Activated CD8-positive, alpha-beta memory T cell treated with anti-CD3 and anti-CD28 coated beads for 1 hour (primary cell): Measurements from ENCODE around the gene TENM4.

ENCODE experiments used
- DNase-seq, 2 donors: peaks; one replicate each; pipeline ENCODE4 v3.0.0-alpha.2; 2020; ENCODE audit warnings: low read depth in 1 of 2; ENCODE audit errors: extremely low read depth in 1 of 2

The TENM4 gene

DNA sequence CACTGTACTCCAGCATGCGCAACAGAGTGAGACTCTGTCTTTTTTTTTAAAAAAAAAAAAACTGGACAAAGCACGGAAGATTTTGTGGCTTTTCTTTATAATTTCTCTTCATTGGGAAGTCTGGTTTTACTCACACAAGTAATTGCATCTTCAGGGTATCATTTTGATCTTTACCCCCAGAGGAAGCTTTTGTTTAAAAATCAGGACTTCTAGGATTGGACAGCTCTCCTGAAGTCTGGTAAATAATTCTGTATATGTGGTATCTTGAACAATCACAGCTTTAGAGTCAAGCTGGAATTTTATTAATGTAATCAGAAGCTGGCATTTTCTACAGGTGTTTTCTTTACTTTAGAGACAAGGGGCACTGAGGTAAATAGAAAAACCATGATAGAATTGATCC lies 658.1 kb downstream of the TENM4 start:
- no peak for DNase-seq

DNA sequence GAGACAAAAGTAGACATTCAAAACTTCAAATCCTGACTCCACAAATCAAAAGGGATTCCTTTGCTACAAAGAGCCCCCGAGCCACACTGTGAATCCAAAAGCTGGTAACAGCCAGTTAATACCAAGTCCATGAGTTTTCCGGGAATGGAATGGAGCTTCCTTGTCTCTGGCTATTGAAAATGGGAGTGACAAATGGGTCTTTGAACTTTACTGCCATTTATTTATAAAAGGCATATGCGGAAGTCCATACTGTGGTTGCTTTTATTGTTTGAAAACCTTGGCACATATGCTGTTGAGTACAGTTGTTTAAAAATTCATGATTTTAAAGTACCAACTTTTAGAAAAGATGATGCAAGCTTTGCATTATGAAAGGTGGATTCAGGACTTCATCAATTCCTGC lies 659.9 kb downstream of the TENM4 start:
- no peak for DNase-seq

DNA sequence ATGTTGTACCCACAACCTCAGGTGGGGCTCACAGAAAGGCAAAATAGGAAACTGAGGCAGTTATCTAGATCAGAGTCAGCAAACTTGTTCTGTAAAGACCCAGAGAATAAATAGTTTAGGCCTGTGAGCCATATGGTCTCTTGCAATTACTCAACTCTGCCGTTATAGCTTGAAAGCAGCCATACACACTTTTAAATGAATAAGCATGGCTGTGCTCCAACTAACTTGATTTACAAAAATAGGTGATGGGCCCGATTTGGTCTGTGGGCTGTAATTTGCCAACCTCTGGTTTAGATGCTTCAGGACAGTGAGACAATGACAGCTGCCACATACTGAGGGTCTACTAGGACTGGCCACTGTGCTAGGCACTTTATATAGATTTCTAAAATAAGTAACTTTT lies 667.3 kb downstream of the TENM4 start:
- no peak for DNase-seq

DNA sequence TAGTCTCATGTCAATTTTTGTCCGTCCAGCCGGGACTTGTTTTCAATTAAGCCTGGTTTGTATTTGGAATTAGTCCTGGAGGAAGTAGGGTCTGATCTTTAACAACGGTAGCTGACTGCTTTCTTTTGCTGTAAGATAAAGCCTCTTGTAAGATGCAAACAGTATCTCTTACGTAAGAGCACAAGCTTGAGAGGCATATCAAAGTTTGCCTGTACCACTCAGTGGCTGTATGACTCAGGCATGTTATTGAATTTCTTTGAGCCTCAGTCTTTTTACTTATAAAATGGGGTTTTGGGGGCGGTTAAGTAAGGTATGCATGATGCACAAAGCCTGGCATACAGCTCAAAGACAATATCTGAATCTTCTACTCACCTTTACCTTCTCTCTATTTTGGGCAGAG lies 667.8 kb downstream of the TENM4 start:
- DNase-seq: no peak

DNA sequence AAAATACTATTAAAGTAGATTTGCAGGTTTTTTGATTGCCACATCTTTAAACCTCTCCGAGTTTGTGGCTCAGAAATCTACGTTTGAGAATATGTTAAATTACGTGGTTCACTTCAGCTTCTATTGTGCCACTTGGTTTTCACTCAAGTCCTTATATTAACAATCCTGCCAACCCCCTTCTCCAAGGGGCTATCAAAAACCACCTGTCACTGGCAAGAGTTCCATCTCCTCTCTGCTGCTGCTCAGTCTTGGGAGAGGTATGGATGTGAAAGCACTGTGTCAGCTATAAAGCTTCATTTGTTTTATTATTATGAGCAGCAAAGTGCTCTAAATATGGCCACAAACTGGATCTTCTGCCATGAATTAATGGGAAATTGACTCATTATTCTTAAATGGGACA lies 668.6 kb downstream of the TENM4 start:
- no peak for DNase-seq

DNA sequence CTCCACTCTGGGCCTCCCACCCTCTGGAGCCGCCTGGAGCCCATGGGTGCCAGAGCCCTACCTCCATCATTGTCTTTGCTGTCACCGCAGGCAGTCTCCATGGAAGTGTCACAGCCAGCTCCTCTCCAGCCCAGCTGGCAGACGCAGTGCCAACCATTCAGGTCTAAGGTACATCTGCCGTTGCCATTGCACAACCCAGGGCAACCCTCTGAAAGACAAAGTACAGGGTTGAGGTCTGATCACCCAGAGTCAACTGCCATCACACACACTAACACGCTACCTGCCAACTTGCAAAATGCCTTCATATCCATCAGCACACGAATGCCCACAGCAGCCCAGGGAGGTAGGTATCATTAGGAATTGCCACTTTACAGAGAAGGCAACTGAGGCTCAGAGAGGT lies 669.9 kb downstream of the TENM4 start:
- no peak for DNase-seq

DNA sequence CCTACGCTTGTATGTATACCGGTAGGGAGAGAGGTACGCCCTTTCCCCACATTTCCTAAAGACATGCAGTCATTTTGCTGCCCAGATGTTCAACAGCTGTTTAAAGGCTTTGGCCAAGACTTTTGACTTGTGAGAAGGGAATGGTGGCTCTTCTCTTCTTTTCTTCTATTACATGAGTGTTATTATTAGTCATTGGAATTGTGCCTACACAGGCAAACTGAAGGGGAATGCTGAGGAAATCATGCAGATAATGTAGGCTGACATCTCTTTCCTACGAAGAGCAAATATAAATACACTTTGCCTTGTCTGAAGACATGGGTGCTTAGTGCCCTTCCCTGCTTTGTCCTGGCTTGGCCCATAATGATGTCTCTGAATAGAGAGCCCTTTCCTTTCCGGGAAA lies 671.9 kb downstream of the TENM4 start:
- DNase-seq: no peak

DNA sequence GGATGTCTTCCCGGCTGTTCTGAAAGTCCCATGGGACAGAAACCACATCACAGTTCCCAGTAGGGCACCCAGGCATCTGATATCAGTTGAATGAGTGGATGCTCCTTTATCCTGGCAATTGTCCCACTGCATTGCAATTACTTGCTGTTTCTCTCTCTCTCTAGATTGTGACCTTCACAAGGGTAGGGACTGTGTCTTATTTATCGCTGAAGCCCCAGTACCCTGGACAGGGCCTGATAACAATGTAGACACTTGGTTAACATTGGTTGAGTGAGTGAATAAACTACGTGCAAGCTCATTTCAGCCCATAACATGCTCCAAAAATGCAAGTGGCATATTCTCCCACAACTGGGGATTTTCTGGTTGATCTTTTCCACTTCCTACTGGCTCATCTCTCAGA lies 672.5 kb downstream of the TENM4 start:
- no peak for DNase-seq

DNA sequence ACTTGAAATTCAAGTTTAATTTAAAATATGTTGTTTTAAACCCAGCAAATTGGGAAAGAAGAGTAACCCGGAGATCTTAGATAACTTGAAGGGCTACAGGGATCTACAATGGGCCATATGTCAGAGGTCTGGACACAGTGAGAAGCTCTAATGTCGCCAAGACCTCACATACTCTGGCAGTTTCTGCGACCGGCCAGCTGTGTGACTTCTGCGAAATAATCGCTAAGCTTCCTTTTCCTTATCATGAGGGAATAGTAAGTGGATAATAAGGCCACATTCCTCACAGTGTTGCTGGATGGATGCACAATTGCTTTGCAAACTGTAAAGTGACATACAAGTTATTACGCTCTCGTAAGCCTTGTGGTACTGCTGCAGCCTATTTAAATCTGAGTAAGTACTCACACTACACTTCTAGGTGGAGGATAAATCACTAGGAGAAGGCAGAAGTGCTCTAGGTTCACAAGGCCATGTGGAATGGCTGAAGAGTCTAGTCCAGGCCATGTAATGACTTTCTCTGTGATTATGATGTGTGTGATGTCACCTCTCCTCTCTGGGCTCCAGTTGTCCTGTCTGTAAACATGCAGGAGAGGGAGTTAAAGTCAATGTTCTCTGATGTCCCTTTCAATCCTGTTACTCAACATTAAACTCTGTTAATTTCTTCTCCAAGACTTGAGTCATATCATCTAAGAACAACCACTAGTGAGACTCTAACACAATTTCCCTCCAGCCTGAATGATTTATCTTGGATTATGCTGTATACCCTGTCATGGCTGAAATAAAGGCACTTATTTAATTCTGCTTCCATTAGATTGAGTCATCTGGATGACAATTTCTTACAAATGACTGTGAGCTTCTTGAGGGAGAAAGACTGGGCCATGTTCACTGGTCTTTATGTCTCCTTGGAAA lies 673.5 kb downstream of the TENM4 start:
- no peak for DNase-seq

DNA sequence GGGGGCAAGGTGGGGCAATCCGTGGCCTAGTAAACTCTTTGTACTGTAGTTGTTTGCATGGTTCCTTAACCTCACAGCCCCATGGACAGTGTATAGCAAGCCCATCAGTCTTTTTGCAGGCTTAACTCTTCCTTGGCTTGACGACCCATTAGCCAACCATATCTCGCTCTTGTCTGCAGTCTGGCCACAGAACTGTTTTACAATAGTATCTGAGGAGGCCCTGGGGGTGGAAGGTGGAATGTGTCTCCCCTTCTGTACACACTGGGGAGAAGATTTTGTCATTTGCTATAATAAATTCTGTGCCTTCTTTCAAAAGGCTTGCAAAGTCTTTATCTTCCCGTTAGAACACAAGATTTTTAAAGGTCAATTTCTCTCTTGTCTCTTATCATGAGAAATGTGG lies 675.9 kb downstream of the TENM4 start:
- DNase-seq: no peak

DNA sequence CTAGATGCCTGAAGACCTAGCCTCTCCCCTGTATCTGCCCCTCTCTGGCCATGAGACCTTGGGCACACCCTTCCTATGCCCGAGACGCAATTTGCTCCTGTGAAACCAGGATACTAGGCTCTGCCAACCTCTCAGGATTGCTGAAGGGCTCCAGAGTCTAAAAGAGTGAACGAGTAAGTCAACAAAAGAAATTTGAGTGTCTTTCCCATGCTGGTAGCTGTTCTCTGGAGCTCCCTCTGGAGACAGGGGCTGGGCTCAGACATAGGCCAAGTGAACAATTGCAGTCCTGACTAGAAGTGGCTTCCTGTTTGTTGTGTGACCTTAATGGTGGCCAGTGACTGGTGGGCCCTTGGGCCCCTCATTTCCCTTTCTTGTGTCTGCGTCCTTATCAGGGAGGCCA lies 677.2 kb downstream of the TENM4 start:
- DNase-seq: no peak

DNA sequence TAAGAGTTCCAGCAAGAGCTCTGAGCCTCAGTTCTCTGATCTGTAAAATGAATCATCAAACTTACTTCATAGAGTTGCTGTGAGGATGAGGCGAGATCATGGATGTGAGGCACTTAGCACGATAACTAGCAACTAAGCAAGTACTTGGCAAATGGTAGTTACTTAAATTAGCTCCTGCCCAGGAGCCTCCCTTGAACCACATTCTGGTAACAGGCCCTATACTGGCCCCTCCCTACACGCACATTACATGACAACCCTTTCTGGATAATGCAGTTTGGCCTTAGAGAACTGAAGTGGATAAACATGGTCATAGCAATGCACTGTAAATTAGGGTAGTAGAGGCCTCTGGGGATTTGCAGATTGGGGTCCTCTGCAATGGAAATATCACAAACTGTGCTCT lies 678.7 kb downstream of the TENM4 start:
- no peak for DNase-seq

DNA sequence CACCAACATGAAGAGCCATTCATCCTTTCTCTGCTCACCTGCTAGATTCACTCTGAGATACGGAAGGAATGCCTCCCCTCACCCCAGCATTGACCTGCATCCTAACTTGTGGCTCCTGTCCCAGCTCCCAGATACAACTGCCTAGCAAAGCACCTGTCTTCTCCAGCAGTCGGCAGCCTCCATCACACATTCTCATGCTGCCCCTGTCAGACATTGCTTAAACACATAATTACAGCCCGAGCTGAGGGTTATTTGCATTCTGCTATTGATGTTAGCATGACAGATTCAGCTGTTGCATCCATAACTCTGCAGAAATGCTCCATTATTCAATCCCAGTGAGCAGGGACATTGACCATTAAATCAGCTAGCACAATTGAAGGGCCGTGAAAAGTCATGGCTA lies 681.8 kb downstream of the TENM4 start:
- DNase-seq: no peak

DNA sequence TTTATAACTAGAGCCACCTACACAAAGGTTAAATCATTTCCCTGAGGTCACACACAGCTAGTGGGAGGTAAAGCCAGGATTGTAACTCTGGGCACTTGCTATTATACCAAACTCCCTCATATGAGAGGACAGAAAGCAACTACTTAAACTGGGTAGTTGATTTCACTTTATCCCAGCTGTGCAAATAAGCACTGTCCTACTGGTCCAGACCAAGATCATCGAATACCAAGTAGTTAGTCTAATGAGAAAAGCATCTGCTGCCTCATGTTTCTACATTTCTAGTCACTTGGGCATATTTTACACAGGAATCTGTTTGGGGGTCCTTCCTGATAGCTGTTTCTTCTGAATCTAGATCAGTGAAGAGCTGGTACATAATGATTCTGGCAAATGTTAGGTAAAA lies 687.5 kb downstream of the TENM4 start:
- no peak for DNase-seq

DNA sequence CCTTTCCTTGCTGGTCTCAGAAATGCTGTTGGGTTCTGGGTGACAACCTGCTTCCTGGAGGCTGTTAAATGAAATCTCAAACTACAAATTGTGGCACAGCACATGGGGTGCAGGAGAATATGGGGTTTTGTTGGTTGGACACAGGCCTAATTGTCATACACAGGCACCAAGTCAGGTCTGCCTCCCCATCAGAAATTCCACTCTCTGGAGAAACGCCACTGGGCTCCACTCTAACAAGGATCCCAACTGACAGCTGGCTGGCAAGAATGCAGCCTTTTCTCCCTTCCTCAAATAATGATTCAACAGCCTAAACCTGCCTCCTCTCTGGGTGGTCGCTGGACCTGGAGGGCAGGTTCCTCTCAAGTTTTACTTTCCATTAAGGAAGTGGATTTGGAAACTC lies 688.3 kb downstream of the TENM4 start:
- DNase-seq: no peak

DNA sequence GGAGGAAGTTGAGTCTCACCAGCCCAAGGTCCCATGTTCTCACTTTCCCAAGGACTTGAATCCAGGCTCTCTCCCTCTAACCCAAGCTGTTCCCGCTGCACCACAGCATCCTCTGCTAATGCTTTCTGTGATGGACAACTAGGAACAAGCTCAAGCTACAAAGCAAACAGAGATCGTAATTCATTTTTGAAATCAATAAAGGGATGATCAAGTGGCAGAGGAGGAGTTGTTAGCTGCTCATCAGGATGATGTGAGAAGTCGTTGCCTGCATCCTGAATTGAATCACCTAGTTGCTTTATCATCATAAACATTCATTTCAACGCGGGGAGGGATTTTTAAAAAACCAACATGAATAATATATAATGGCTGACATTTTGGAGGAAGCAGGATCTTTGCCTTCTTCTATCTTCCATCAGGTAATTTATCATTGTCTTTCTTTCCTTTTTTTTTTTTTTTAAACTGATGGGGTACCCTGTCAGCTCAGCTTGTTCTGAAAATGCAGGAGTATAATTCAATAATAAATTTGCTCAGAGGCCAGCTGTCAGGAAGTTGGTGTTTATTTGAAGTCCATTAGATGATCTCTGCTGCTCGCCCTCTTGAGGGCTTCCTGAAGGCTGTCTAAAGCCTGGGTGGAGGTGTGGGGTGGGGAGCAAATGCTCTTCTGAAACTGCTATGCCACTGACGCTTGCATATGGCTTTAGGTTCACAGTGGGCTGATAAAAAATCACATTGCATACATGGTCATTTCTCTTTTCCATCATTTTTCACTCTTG lies 691.7 kb downstream of the TENM4 start:
- DNase-seq: no peak

DNA sequence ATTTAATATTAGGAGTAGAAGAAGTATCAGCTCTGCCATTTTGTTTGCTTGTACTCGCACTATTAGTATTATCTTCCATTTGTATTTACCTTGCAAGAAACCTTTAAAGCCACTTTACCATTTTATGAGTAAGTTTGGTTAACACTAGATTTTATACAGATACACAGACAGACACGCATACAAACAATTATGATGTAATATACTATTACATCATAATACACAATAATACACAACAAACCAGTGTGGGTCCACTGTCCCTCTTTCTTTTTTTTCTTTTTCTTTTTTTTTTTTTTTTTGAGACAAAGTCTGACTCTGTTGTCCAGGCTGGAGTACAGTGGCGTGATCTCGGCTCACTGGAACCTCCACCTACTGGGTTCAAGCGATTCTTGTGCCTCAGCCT lies 695.9 kb downstream of the TENM4 start:
- DNase-seq: no peak

DNA sequence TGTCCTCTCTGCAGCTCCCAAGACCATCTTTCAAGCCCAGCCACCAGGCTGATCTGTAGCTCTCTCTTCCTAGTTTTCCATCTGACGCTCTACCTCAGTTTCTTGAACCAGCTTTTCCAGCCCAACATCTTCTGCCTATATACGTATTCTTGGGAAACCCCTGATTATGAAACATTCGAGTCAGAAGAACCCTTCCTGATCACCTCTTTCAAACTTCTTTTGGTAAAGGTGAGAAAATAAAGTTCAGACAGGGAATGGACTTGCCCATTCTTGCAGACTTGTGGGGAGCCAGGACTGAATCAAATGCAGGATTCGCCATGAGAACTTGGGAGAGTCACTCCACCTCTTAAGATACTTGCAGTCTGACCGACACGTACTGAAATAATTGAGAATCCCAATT lies 696.6 kb downstream of the TENM4 start:
- DNase-seq: no peak

DNA sequence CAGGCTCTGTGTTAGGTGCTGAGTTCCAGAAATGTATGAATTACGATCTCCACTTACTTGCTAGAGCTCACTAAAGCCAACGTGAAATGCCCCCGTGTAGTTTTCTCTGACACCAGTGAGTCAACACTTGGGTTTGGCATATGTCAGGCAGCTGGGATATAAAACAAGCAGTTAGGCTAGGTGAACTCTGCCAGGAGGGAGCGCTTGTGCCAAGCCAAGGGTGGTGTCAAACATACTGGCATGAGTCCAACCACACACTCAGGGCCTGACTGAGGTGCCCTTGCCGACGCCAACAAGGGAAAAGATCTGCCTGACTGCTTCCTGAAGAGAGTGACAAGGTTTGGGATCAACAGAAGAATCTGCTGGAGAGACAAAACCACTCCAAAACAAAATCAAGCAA lies 698.4 kb downstream of the TENM4 start:
- no peak for DNase-seq

DNA sequence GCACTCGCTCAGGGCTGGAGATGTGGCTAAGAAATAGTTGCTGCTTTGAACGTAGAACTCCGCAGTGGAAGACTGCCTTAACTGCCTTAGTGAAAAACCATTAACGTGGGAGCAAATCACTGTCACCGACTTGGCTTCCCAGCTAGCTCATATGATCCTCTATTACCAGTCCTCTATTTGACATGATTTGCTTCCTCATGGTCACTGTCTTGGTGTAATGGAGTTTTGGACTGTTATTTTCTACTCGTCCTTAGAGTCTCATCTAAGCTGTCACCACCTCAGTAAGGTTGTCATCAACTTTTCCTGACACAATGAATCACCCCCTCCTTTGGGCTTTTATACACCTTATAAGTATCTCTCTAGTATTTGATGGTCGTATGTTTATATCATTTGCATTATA lies 699.1 kb downstream of the TENM4 start:
- no peak for DNase-seq

DNA sequence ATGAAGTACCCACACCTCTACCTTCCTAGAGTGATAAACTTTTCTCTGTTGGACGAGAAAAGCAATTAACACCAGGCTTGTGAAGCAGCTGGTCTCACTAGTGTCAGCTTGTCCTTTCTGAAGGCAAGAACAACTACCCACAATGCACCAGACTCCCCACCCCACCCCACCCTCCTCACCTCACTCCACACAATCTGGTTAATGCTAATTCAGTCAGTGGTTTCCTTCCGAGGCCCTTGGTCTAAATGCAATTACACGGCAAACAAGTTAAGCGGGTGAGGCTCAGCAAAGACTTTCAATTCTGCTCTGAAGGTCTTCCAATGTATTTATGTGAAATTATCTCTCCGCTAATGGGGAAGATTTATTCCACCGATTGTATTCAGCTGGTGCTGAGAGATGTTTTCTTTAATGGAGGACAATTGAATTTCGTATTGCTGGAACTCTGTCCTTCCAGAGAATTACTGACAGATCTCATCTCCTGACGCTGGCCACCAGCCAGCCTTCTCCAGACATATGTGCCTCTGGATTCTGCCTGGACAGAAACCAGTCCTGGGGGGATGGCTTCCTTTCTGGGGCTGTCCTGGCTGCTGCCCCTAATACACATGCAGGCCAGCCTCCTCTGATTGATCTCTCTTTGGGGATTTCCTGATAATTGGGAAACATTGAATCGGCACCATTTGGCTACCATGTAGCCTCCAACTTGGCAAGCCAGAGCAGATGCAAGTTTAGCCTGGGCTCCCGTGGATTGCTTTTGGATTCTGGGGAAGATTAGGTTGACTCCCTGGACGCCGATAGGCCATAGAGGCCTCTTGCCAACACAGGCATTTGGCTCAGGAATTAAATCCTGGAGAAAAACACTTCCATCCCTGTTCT lies 700.4 kb downstream of the TENM4 start:
- no peak for DNase-seq
